Mesothelial cell of epicardium (in vitro differentiated cells): ENCODE results near the gene GDF15. TPM values are rescaled to one million over a fixed set of nuclear protein-coding genes. Genes with fewer than 3 reads are reported as not detected.
"Not testable (repeated sequence)": the region's sequence is repeated elsewhere in the genome, so short reads cannot be mapped to it uniquely, and the experiment has no call there.

ENCODE experiments used
- DNase-seq, 2 experiments: peaks; one replicate each; pipeline ENCODE4 v3.0.0; 2021; ENCODE audit warnings: low spot score in 2 of 2; ENCODE audit not compliant: unreplicated experiment in 2 of 2
- H3K27ac Mint-ChIP-seq: 2 replicates; pipeline ENCODE4 v1.8.0; 2021; ENCODE audit warnings: mixed read lengths
- H3K27me3 Mint-ChIP-seq: 2 replicates; pipeline ENCODE4 v1.8.0; 2021; ENCODE audit warnings: low read depth, mixed read lengths
- H3K36me3 Mint-ChIP-seq: 2 replicates; pipeline ENCODE4 v1.8.0; 2021; ENCODE audit warnings: mixed read lengths
- H3K4me1 Mint-ChIP-seq: 2 replicates; pipeline ENCODE4 v1.8.0; 2021; ENCODE audit warnings: mixed read lengths
- H3K4me3 Mint-ChIP-seq: 2 replicates; pipeline ENCODE4 v1.8.0; 2021; ENCODE audit warnings: mild to moderate bottlenecking, moderate library complexity, mixed read lengths
- H3K9me3 Mint-ChIP-seq: 2 replicates; pipeline ENCODE4 v1.8.0; 2021; ENCODE audit warnings: mixed read lengths
- CTCF ChIP-seq: fragments of 200-600 bp; sonication (generic); IDR thresholded peaks from one replicate; pipeline ENCODE4 v1.5.0; 2021; ENCODE audit warnings: antibody characterized with exemption; ENCODE audit not compliant: unreplicated experiment
- total RNA-seq: library from RNA; stranded (reverse); gene quantifications from 3 replicates; pipeline ENCODE4 v1.2.1, GENCODE V29; 2021

Gene GDF15
- total RNA-seq, 1 donor from 2014 or later, result 4.7 TPM

DNA sequence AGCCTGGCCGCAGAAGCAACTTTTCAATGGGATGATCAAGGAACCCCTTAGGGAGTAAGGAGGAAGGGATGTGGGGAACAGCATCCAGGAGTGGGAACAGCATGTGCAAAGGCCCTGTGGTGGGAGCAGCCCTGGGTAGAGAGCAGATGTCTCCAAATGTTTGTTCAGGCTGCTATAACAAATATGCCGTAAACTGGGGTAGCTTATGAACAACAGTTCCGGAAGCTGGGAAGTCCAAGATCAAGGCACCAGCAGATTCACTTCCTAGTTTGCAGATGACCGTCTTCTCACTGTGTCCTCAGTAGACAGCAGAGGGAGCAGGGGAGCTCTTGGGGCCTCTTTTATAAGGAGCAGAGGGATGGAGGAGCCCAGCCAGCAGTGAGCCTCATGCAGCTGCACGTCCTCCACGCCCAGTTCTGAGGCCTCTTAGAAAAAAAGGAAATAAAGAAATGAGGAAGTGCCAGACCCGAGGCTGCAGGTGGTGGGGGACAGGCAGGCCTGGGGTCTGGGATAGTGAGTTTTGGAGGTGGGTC, 15.7 kb downstream of the GDF15 start:
- H3K27me3 Mint-ChIP-seq, result no peaks in the 10 kb centered on the region
- no peak for TF ChIP-seq CTCF
- H3K36me3 Mint-ChIP-seq, result no peaks in the 10 kb centered on the region
- no peak overlapping the region for H3K4me3 Mint-ChIP-seq
- no peaks in the 10 kb centered on the region for H3K9me3 Mint-ChIP-seq
- H3K4me1 Mint-ChIP-seq, result peaks cover 14% of the 10 kb centered on the region
- no peak for DNase-seq
- peak overlapping the region; percentile 78 for H3K27ac Mint-ChIP-seq

GRCh38 chr19:18402455-18403248, 16.7 kb downstream of the GDF15 start:
- H3K4me3 Mint-ChIP-seq, DNase-seq, H3K9me3 Mint-ChIP-seq, H3K27me3 Mint-ChIP-seq, H3K36me3 Mint-ChIP-seq: not testable (repeated sequence)
- Mint-ChIP-seq H3K4me1 (peaks cover 14% of the 10 kb centered on the region), H3K27ac (peak overlapping the region; percentile 82)

- H3K27me3 Mint-ChIP-seq, H3K27ac Mint-ChIP-seq, H3K9me3 Mint-ChIP-seq, H3K4me3 Mint-ChIP-seq, H3K36me3 Mint-ChIP-seq, DNase-seq: not testable (repeated sequence)
- peaks cover 19% of the 10 kb centered on the region for H3K4me1 Mint-ChIP-seq
Measured at GRCh38 chr19:18405754-18406153, 19.8 kb downstream of the GDF15 start.

- H3K27me3 Mint-ChIP-seq, result no peaks in the 10 kb centered on the region
- peaks cover 18% of the 10 kb centered on the region for H3K4me1 Mint-ChIP-seq
- TF ChIP-seq CTCF, result no peak
- no peak for DNase-seq
- H3K27ac Mint-ChIP-seq, result no peak overlapping the region
- H3K4me3 Mint-ChIP-seq, result no peak overlapping the region
- H3K36me3 Mint-ChIP-seq, result no peaks in the 10 kb centered on the region
- H3K9me3 Mint-ChIP-seq, result no peaks in the 10 kb centered on the region
Measured at GRCh38 chr19:18406749-18407148, 20.8 kb downstream of the GDF15 start.

DNA sequence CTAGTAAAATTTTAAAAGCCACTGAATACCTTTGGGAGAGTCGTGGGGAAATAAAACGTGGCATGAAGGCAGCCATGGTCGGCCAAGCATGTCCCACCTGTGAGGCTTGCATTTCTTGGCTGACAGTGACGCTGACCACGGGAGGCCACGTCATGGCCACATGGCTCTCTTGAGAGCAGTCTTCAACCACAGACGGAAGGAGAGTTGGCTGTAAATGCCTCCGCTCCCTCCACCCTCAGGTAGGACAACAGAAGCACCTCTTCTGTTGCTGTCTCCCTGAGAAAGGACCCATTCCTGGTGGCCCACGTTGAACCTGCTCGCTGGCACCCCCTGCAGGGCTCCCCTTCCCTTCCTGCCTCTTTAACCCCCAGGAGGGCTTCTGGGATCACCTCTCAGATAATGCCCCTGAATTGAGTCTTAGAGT, 22.1 kb downstream of the GDF15 start:
- H3K27me3 Mint-ChIP-seq, result no peaks in the 10 kb centered on the region
- no peak overlapping the region for H3K4me3 Mint-ChIP-seq
- TF ChIP-seq CTCF, result no peak
- H3K27ac Mint-ChIP-seq, result no peak overlapping the region
- no peaks in the 10 kb centered on the region for H3K9me3 Mint-ChIP-seq
- peaks cover 7% of the 10 kb centered on the region for H3K4me1 Mint-ChIP-seq
- no peak for DNase-seq
- H3K36me3 Mint-ChIP-seq, result no peaks in the 10 kb centered on the region

- peaks cover 37% of the 10 kb centered on the region for H3K4me1 Mint-ChIP-seq
- no peaks in the 10 kb centered on the region for H3K36me3 Mint-ChIP-seq
- H3K4me3 Mint-ChIP-seq, result no peak overlapping the region
- no peaks in the 10 kb centered on the region for H3K27me3 Mint-ChIP-seq
- no peaks in the 10 kb centered on the region for H3K9me3 Mint-ChIP-seq
- no peak for DNase-seq
- no peak for TF ChIP-seq CTCF
- no peak overlapping the region for H3K27ac Mint-ChIP-seq
Measured at GRCh38 chr19:18412610-18413239, 26.8 kb downstream of the GDF15 start.
